CD1c-positive myeloid dendritic cell (primary cell): ENCODE measurements around the gene OLFM3.

ENCODE experiments used
- DNase-seq: peaks from one replicate; pipeline ENCODE4 v3.0.0-alpha.2; 2016; ENCODE audit errors: extremely low spot score

Gene OLFM3

GRCh38 chr1:101996825-101997465, at the start of gene OLFM3:
Gene OLFM3, minus strand, starts transcription at chr1:101996926.
- no peak for DNase-seq

- DNase-seq, result no peak
Observed at GRCh38 chr1:102045752-102046151, 49.0 kb upstream of the OLFM3 start.

- DNase-seq, result no peak
Observed at GRCh38 chr1:102032534-102032933, 35.8 kb upstream of the OLFM3 start.

- no peak for DNase-seq
Observed at GRCh38 chr1:102019530-102019929, 22.8 kb upstream of the OLFM3 start.

- DNase-seq, result no peak
Observed at GRCh38 chr1:102015728-102016127, 19.0 kb upstream of the OLFM3 start.

GRCh38 chr1:102002057-102002456, 5.3 kb upstream of the OLFM3 start:
- DNase-seq, result no peak

- no peak for DNase-seq
Observed at GRCh38 chr1:101995984-101996745, 561 bp downstream of the OLFM3 start.

- no peak for DNase-seq
Observed at GRCh38 chr1:101993710-101994109, 3.0 kb downstream of the OLFM3 start.

GRCh38 chr1:101992821-101993575, 3.7 kb downstream of the OLFM3 start:
- no peak for DNase-seq

GRCh38 chr1:101980974-101981373, 15.8 kb downstream of the OLFM3 start:
- no peak for DNase-seq

- DNase-seq, result no peak
Observed at GRCh38 chr1:101977266-101977665, 19.5 kb downstream of the OLFM3 start.

GRCh38 chr1:101976161-101976560, 20.6 kb downstream of the OLFM3 start:
- no peak for DNase-seq

- DNase-seq, result no peak
Observed at GRCh38 chr1:101975371-101975770, 21.4 kb downstream of the OLFM3 start.

- DNase-seq, result no peak
Observed at GRCh38 chr1:101974599-101975274, 22.0 kb downstream of the OLFM3 start.

- no peak for DNase-seq
Observed at GRCh38 chr1:101971304-101971703, 25.4 kb downstream of the OLFM3 start.

- no peak for DNase-seq
Observed at GRCh38 chr1:101967871-101968270, 28.9 kb downstream of the OLFM3 start.

- DNase-seq, result no peak
Observed at GRCh38 chr1:101965341-101965740, 31.4 kb downstream of the OLFM3 start.

- DNase-seq, result no peak
Observed at GRCh38 chr1:101964708-101965107, 32.0 kb downstream of the OLFM3 start.

- DNase-seq, result no peak
Observed at GRCh38 chr1:101960142-101960541, 36.6 kb downstream of the OLFM3 start.

- no peak for DNase-seq
Observed at GRCh38 chr1:101959456-101959855, 37.3 kb downstream of the OLFM3 start.

- no peak for DNase-seq
Observed at GRCh38 chr1:101957771-101958170, 39.0 kb downstream of the OLFM3 start.

- no peak for DNase-seq
Observed at GRCh38 chr1:101953623-101954022, 43.1 kb downstream of the OLFM3 start.
